HG03575 (cell line): ENCODE results near the gene KLF4.

Experiments
- ATAC-seq: cut with Tn5 transposase; IDR thresholded peaks from one replicate; pipeline ENCODE4 v1.9.1; 2021; ENCODE audit not compliant: unreplicated experiment, insufficient number of reproducible peaks, low FRiP score; ENCODE audit errors: extremely low read depth

KLF4 gene

DNA sequence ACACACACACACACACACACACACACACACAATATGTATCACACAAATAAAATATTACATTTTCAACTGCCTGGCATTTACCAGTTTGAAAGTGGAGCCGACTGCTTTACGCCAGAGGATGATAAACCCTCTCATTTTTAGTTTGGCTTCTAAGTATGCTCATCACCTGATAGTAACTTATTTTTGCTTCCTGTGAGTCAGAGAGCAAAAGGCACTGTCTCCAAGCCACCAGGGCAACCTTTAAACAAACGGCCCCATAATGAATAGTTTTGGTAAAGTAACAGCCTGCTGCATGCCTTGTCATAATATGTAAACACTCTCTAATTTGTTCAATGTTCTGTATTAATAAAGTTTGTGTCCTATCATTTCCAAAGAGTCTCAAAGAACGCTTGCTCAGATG is 26.9 kb downstream of the KLF4 start:
- no peak for ATAC-seq

DNA sequence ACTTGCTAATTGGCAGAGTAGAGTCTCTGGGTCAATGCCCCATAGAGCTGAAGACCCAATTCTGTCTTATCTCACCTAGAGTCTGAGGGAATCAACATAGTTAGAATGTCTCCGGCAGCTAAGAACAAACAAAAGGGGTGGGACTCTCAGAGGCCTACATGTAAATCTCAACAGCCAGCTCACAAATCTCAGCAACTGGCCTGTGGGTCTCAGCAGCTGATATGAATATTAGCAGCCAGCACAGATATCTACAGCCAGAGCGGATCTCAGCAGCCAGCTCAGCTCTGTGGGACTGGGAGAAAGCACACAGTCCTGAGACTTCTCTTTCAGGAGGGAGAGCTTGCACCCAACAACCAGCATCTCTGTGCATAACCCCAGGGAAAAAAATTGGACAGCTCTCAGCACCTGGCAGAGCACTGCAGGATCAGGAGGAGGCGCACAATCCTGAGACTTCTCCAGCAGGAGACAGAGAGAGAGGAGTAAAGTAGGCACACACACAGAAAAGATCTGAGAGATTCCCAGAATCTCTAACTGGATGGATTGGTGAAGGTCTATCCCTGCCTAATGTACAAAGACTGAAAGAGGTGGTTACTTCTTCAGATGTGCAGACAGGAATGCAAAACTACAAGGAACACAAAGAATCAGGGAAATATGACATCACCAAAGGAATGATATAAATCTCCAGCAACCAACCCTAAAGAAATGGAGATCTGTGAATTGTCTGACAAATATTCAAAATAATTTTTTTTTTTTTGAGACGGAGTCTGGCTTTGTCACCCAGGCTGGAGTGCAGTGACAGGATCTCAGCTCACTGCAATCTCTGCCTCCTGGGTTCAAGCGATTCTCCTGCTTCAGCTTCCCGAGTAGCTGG is 29.2 kb downstream of the KLF4 start:
- no peak for ATAC-seq

DNA sequence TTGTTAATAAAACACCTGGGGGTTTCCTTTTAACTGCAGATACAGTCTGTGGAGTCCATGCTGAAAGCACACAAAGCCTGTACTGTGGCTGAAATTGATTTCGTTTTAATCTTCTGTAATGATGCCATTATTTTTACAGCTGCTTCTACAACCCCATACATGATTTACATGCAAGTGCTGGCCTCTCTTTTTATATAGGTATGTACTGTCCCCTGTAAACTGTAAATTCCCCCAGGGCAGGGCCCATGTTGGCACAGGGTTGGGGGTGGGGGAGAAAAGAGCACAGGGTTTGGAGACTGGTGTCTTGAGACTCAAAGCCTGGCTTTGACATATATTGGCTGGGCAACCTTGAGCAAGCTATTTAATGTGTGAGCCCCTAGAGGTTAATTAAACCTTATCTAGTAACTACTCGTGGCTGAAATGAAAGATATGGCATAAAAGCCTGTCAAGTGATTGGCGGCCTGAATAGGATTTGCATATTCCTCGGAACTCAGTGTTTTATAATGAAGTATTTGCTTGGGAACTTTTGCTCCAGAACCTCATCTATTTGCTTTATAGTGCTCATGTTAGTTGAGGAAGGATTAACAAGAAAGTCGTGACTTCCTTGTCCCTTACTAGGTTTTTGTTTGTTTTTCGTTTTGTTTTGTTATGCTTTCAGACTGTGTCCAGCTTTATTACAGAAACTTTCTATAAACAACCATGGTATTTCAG is 34.0 kb downstream of the KLF4 start:
- ATAC-seq: no peak

DNA sequence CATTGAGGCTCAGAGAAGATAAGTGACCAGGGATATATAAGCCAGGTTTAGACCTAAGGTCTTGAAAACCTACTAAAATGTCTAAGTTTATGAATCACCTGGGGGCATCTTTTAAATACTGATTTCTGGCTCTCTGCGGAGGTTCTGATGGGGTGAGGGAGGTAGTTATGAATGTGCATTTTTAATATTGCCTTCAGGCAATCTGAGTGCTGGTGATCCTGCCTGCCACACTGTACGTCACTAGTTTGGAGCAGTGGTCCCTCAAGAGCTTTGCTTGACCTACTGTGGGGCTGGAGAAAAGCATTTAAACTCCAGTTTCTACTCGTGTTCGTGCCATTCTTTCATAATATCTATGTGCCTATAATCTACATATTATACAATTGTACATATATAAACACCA is 36.1 kb downstream of the KLF4 start:
- ATAC-seq: no peak

DNA sequence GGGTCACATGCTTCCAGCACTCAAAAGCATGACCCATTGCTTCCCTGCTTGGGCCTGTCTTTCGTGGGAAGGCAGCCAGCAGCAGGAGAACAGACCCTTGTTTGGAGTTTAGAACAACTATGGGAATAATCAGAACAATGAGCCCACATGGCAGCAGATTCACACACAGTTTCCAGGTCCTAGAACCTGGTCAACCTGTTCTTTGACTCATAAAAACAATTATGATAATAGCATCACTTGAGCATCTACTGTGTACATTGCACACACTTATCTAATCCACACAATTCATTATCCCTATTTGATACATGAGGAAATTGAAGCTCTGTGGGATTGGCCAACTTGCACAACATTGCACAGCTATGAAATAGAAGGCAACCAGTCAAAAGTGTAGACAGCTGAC is 41.7 kb downstream of the KLF4 start:
- ATAC-seq: no peak

DNA sequence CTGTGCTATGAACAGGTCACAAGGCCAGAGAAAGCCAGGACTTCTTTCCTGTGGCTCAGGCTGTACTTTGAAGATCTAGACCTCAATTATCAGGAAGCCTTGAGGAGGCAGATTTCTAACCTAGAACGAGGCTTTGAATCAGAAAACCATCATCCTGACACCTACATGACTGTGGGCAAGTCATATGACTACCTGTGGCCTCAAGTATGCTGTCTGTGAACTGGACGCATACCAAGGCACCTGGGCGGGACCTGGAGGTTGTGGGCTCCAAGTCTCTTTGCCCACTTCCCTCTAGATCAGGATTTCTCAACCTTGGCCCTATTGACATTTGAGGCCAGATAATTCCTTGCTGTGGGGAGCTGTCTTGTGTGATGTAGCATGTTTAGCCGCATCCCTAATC is 42.5 kb downstream of the KLF4 start:
- no peak for ATAC-seq

DNA sequence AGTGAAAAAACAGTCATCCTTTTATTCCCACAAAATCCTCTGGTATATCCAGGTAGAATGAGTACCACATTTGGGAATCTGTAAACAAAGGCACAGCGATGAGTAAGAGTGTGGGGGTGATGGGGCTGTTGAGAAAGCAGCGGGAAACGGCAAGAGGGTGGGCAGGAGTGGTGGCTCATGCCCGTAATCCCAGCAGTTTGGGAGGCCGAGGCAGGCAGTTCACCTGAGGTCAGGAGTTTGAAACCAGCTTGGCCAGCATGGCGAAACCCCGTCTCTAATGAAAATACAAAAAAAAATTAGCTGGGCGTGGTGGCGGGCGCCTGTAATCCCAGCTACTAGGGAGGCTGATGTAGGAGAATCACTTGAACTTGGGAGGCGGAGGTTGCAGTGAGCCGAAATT is 43.1 kb downstream of the KLF4 start:
- ATAC-seq: no peak

DNA sequence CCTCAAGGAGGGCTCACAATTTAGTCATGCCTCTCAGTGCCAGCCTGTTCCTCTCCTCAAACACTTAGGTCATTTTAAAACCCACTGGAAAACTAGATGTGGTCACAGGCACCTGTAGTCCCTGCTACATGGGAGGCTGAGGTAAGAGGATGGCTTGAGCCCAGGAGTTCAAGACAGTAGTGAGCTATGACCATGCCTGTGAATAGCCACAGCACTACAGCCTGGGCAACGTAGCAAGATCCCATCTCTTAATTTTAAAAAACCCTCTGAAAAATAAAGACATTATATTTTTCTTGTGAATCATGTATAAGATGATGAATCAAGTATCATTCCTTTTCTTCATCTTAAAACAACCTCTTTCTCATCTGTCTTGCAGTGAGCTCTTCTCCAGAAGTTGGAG is 45.8 kb downstream of the KLF4 start:
- ATAC-seq: no peak

DNA sequence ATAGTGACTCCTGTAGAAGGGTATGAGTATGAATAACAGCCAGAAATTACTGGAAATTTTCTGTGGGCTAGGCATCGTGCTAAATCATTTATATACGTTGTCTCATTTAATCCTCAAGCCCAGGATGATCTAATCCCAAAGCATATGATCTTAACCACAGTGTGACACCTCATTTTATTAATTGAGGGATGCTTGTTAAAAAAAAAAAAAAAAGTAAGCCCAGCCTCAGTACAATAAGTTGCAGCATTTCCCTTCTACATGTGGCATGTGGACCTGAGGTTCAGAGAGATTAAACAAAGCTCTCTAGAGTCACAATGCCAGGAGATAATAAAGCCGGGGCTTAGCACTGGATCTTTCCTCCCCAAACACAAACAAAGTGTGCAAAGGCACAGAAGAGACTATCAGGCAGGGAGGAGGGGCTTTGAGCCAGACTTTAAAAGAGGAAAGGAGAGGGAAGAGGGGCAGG is 49.5 kb downstream of the KLF4 start:
- no peak for ATAC-seq

DNA sequence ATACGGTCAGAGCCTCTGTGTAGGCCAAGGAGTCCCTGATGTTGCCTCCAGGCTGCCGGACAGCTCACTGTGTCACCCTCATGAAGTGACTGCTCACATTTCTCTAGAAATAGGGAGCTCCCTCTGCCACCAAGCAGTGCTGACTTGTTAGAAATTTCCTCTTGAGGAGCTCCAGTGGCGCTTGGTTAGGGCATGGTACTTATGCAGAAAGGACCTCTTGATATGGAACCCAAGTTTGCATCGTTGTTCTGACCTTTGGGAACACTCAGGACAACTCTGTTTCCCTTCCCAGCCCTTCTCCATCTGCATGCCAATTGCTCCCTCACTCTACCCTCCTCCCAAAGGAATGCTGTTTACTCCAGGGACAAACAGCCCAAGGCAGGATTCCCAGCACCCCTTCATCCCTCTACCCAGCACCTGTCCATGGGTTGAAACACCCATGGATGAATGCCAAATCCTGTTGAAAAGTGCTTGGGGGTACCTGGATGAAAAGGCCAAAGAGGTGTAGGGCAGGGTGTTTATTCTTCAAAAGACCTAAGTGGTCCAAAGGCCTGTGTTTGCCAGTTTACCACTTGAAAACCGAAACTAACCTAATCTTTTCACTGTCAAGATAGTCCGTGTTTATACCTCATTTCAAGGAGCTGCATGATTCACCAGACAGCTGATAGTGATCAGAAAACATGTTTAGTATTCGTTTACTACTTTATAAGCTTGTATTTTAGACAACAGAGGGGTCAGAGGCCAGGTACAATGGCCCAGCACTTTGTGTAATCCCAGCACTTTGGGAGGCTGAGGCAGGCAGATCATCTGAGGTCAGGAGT is 51.1 kb downstream of the KLF4 start:
- ATAC-seq: no peak

DNA sequence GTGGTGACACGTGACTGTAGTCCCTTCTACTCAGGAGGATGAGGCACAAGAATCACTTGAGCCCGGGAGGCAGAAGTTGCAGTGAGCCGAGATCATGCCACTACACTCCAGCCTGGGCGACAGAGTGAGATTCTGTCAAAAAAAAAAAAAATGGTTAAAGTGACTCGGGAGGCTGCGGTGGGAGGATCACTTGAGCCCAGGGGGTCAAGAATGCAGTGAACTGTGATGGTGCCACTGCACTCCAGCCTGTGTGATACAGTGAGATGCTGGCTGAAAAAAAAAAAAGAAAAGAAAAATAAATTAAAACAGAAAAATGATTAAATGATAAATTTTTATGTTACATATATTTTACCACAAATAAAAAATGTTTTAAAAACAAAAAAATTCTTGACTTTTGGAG is 51.9 kb downstream of the KLF4 start:
- no peak for ATAC-seq

DNA sequence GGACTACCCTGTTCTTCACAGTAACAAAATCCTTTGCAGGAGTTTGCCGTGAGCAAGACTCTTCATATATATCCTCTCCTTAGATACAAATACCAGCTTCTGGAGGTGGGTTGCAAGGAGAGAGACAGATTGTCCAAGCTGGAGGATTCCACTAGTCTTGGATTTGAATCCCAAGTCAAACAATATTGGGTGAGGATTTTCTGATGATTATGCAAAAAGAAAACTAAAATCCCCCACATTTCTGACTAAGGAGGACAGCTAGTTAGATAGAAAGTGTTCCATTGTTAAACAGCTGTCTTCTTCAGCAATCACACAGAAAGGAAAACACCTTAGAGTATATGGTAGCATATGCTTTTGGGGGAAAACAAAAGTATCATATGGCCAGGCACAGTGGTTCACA is 54.2 kb downstream of the KLF4 start:
- ATAC-seq: no peak
